ENCODE data around the gene DSCAM.
"Not testable (repeated sequence)": the region's sequence is repeated elsewhere in the genome, so short reads cannot be mapped to it uniquely, and the experiment has no call there.

GRCh38 chr21:40895697-40896096 is 48.7 kb upstream of the DSCAM start:
- not testable (repeated sequence) for TF ChIP-seq EZH2 (IDR thresholded peaks at IDR 0.05; ENCODE audit: insufficient read depth, poor library complexity, severe bottlenecking); EZH2phosphoT487 (IDR thresholded peaks at IDR 0.05; ENCODE audit: insufficient read depth, low read depth)
